ENCODE results near the gene FBRSL1. TPM values are rescaled to one million over a fixed set of nuclear protein-coding genes. Genes with fewer than 3 reads are reported as not detected.
A peak's percentile ranks its signal among the peaks of the same experiment; 100 is the strongest.

The FBRSL1 gene
- total RNA-seq, 1 donor from 2014 or later = 43.7 TPM

DNA sequence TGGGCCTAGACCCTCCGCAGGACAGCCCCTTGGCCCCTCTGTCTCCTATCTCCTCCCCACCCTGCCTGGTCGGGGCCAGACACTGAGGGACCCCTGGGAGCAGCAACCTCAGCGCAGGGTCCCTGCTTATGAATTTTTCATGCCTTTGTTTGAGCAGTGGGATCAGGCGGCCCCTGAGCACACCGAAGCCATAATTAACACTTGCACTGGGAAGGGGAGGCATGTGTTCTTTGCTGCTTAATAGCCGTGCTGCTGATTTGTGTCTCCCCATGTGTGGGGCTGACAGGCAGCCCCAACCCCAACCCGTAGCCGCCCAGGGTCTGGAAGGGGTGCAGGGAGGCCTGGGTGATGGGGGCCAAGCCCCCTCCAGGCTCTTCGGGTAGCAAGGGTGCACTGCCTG, 52.7 kb downstream of the FBRSL1 start:
- no peak for ATAC-seq
- intact Hi-C loops (cut with DNase I) = no loop called here
- DNase-seq (ENCODE audit: low spot score) = no peak

GRCh38 chr12:132543298-132544079, 53.5 kb downstream of the FBRSL1 start:
- ATAC-seq = no peak

DNA sequence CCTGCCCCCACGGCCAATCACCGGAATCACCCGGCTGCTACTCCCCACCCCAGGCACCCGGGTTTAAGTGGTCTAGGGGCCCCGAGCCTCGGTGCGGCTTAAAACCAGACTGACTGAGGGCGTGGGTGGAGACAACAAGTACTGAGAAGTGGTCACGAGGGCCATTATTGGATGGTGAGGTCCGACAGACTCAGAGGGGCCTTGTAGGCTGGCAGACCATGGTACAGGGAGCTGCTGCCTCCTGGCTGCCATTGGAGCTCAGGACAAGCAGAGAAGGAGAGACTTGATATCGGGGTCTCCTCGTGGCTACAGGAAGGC, 54.1 kb downstream of the FBRSL1 start:
- intact Hi-C loops (cut with DNase I) = no loop called here
- no peak for ATAC-seq
- no peak for DNase-seq (ENCODE audit: low spot score)

More at GRCh38 chr12:132543298-132544079, 53.5 kb downstream of the FBRSL1 start:
- intact Hi-C loops (cut with DNase I) = no loop called here
- no peak for DNase-seq (ENCODE audit: low spot score)

DNA sequence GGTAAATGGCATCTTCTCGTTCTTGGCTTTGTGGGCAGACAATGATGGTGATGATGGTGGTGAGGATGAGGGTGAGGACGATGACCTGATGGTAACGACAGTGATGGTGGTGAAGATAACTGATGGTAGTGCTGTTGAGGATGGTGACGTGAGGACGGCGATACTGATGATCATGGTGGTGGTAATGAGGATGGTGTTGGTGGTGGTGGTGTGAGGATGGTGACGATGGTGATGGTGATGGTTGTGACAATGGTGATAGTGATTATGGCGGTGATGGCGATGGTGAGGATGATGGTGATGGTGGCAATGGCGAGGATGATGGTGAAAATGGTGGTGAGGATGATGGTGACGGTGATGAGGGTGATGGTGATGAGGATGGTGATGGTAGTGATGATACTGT, 54.5 kb downstream of the FBRSL1 start:
- no peak for DNase-seq (ENCODE audit: low spot score)
- intact Hi-C loops (cut with DNase I) = no loop called here
- ATAC-seq = no peak

DNA sequence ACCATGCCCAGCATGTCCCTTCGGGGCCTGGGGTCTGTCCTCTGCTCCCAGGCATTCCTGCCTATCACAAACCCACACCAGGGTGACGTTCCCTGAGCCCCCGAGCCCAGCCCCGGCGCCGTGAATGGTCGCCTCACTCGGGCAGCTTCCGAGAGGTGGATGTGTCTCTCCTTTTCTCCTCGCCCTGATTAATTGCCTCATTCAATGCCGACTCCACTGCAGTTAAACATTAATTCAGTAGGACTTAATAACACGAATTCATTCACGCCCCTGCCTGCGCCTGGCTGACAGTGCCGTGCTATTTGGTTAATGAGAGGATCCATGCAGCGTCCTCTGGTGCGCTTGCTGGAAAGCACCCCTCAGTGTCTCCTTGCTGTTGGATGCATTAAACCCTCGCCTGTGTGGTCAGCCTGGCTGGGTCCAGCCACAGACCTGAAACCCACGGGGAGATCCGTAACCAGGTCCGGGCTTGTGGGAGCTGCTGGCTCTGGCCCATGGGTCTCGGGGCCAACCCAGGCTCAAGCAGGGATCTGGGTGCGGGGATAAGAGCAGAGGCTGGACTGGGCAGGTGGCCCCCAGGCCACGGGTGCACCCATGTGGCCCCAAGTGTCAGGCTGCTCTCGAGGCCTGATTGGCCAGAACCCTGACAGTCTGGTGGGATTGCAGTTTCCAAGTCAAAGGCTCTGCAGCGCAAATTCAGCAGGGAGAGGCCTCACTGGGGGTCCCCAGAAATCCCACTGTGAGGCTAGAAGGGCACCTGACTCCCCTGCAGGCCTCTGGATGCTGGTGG, 55.4 kb downstream of the FBRSL1 start:
- ATAC-seq (no peak), DNase-seq (ENCODE audit: low spot score) (no peak)
- intact Hi-C loops (cut with DNase I) = no loop called here

DNA sequence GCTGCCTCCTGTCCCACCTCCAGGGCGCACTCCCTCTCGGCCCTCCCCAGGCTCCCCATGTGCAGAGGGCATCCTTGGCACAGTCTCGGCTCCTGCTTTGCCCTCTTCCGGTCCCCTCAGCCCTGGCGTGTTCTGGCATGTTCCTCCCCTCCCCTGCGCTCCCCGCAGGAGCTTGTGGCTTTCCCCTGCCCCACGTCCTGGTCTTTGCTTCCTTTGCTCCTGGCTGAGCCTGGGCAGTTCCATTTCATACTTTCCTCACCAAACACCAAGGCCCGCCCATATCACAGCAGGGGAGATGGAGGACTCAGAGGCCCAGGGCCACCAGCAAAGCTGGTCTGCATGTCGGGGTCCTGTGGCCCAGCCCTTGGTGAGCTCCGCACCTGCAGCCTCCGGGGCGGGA, 56.0 kb downstream of the FBRSL1 start:
- ATAC-seq (no peak), DNase-seq (ENCODE audit: low spot score) (no peak)
- intact Hi-C loops (cut with DNase I) = no loop called here

DNA sequence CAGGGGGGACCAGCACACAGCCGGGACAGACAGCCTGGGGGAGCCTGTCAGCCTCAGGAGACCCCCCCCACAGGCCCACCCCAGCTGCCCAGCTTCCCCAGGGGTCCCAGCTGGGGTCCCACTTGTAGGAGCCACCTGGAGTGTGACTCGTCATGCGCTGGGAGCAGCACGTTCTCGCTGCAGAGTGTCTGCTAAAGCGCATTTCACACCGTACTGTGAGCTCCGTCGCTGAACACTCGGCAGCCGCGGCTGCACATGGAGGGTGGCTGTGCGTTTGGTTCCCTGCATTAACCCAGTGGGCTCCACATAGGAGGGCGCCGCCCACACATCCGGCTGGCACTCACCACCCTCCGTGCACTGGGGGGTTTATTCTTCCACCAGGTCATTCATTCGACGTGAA, 56.7 kb downstream of the FBRSL1 start:
- ATAC-seq (no peak), DNase-seq (ENCODE audit: low spot score) (no peak)
- intact Hi-C loops (cut with DNase I) = no loop called here

- ATAC-seq (no peak), DNase-seq (ENCODE audit: low spot score) (no peak)
- intact Hi-C loops (cut with DNase I) = no loop called here
These were observed 57.3 kb downstream of the FBRSL1 start for GRCh38 chr12:132547205-132547740.

GRCh38 chr12:132548430-132549058, 58.6 kb downstream of the FBRSL1 start:
- ATAC-seq (no peak), DNase-seq (ENCODE audit: low spot score) (no peak)
- intact Hi-C loops (cut with DNase I) = no loop called here

DNA sequence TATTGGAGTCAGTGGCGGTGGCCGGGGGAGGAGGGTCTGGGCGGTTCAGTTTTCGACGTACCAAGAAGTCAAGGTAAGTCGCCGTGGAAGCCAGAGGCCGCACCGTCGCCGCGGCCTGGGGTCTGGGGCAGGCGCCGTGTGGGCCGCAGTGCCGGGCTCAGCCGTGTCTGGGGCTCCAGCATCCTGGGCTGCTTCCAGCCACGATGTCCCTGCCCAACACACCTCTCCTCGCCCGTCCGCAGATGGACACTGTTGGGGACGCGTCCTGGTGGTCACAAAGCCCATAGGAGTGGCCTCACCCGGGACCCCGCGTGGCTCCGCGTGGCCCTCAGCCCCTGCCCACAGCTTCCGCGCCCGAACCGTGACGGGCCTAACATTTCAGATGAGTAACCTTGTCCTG, 59.1 kb downstream of the FBRSL1 start:
- ATAC-seq (no peak), DNase-seq (ENCODE audit: low spot score) (no peak)
- intact Hi-C loops (cut with DNase I) = no loop called here

DNA sequence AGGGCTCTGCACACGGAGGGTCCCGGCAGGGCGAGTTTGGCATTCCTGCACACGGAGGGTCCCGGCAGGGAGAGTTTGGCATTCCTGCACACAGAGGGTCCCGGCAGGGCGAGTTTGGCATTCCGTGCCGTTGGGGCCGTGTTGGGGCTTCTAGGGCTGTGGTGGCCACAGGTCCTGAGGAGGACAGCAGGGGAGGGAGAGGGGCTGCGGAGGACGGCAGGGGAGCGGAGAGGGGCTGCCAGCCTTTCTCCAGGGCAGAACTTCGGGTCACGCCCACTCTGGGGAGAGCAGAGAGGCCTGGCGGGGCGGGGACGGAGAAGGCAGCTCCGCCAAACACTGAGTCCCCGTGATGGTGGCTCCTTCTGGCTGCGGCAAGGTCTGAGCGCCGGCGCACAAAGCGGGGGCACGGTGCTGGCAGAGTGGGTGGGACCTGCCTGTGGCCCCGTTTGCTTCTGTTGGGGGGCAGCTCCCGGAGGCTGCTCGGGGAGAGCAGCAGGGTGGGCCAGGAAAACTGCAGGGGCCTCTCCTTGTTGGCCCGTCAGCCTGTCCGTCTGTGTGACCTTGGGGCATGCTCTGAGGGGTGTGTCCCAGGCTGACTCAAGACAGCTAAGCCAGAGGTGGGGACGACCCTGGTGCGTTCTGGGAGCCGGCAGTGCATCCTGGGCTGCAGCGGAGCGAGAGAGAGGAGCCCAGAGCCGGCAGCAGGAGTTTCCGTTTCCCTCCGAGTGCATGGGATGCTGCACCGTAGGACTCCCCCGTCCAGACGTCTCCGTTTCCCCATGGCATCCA, 60.3 kb downstream of the FBRSL1 start:
- intact Hi-C loops (cut with DNase I) = no loop called here
- ATAC-seq = peak; percentile 20
- DNase-seq (ENCODE audit: low spot score) = no peak

DNA sequence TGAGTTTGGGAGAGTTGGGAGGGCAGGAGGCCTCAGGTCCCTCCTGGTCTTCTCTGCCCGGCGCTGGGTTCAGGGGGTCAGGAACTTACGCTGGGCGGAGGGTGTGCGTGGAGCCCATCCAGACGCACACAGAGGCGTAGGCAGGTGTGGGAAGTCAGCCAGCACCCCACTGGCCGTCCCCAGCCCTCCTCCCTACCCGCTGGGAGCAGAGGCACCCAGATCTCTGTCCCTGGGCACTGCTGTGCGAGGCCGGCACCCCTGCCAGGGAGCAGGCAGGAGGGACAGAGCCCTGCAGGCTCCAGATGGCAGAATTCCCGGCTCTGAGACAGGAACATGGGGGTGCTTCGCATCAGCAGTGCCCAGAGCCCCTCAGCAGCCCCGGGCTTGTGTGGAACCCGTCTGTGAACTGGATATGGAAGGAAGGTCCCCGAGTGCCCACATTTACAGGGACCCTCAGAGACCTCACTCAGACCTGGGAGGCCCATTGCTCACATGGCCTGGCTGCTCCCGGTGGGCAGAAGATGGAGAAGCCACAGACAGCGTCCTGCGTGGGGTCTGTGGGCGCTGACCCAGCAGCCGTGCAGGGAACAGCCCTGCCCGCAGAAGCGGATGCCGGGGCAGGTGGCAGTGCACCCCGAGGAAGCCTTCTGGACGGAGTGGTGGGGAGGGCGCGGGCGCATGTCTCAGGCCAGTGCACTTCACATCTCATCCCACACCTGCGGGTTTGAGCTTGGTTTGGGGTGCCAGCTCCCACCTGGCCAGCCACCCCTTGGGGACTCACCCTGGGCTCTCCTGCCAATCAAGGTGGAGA, 61.1 kb downstream of the FBRSL1 start:
- no peak for ATAC-seq
- DNase-seq (ENCODE audit: low spot score) = no peak
- intact Hi-C loops (cut with DNase I) = no loop called here

DNA sequence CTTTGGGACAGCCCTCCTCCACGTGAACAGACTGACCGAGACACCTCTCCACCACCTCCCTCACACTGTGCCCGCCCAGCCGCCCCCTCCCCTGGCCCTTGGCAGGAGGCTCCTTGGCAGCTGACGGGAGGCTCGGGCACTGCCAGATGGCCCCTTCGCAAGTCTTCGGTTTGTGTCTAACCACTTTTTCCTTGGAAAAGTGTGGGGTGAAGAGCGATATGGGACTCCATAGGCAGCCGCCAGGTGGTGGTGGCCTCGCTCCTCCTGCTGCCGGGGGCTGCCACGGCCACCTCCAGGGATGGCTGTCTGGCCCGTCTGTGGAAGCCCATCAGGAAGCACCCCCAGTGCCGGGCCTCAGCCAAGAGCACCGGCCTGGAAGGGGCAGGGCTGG, 61.7 kb downstream of the FBRSL1 start:
- intact Hi-C loops (cut with DNase I) = no loop called here
- DNase-seq (ENCODE audit: low spot score) (no peak), ATAC-seq (no peak)

DNA sequence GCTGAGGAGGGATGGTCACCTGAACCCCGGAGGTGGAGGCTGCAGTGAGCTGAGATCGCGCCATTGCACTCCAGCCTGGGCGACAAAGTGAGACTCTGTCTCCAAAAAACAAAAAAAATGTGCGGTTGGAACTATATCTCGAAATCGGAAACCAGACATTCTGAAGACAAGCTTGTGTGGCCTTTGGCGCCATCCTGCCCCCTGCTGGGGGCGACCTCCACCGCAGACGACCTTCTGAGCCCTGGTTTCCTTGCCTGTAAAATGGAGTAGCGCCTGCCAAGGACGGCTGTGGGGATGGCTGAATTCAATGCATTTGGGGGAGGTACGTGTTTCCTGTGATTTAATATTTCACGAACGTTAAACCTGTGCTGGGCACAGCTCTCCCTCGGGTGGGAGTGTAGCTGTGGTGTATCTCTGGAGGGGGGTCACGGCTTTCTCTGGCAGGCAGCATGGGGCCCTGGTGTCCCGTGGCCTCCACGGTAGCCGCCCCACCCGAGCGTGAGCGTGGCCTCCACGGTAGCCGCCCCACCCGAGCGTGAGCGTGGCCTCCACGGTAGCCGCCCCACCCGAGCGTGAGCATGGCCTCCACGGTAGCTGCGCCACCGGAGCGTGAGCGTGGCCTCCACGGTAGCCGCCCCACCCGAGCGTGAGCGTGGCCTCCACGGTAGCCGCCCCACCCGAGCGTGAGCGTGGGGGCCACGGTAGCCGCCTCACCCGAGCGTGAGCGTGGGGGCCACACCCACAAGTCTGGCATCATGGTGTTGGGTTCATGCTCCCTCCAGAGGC, 65.1 kb downstream of the FBRSL1 start:
- intact Hi-C loops (cut with DNase I) = no loop called here
- DNase-seq (ENCODE audit: low spot score) (no peak), ATAC-seq (no peak)

GRCh38 chr12:132555686-132556085, 65.7 kb downstream of the FBRSL1 start:
- ATAC-seq = no peak
- intact Hi-C loops (cut with DNase I) = no loop called here

GRCh38 chr12:132556216-132556615, 66.3 kb downstream of the FBRSL1 start:
- intact Hi-C loops (cut with DNase I) = no loop called here
- no peak for DNase-seq (ENCODE audit: low spot score)
- no peak for ATAC-seq

More at GRCh38 chr12:132555686-132556085, 65.7 kb downstream of the FBRSL1 start:
- no peak for DNase-seq (ENCODE audit: low spot score)

DNA sequence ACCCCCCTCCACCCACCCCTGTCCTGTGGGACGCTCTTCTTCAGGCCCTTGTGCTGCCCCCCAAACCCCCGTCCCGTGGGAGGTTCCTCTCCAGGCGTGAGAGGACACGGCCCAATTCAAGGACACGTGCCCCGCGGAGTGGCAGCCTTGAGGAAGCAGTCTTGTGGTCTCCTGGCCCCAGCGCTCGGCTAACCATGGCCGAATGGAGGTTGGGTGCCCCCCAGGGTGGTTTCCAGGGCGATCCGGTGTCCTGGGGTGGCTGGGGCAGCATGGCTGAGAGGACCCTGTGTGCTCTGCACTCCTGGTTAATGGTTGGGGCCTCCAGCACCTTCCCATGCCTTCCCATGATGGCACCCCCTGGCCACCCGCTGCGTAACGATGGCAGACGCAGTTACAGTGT, 66.8 kb downstream of the FBRSL1 start:
- ATAC-seq (no peak), DNase-seq (ENCODE audit: low spot score) (no peak)
- intact Hi-C loops (cut with DNase I) = no loop called here
